Liver (tissue), 3 donors: ENCODE data around the gene RSBN1L.

Experiments used
- ATF3 ChIP-seq: IDR thresholded peaks from 2 replicates; pipeline ENCODE4 v1.6.1; 2016; ENCODE audit warnings: antibody characterized with exemption
- CTCF ChIP-seq: fragments of 150-350 bp; IDR thresholded peaks from 2 replicates; pipeline ENCODE4 v1.5.1; 2017; ENCODE audit warnings: improper control_type of control experiment, low read depth, low read length; ENCODE audit not compliant: missing input control
- EGR1 ChIP-seq, 2 donors: IDR thresholded peaks; 2 replicates each; pipeline ENCODE4 v1.6.1; 2016 to 2018; ENCODE audit warnings: antibody characterized with exemption in 2 of 2, low read depth in 2 of 2
- FOXA1 ChIP-seq: IDR thresholded peaks from 2 replicates; pipeline ENCODE4 v1.6.1; 2016; ENCODE audit warnings: antibody characterized with exemption
- GABPA ChIP-seq, 2 donors: IDR thresholded peaks in 1 of 2; conservative IDR thresholded peaks in 1 of 2; 2 replicates each; pipeline ENCODE4 v1.6.1; 2016; ENCODE audit warnings: antibody characterized with exemption in 2 of 2, mild to moderate bottlenecking in 1 of 2, moderate library complexity in 1 of 2
- HNF4A ChIP-seq, 2 donors: conservative IDR thresholded peaks; 2 replicates each; pipeline ENCODE4 v1.6.1; 2016; ENCODE audit warnings: antibody characterized with exemption in 2 of 2, mild to moderate bottlenecking in 2 of 2
- JUND ChIP-seq, 2 donors: IDR thresholded peaks; 2 replicates each; pipeline ENCODE4 v1.6.1; 2016; ENCODE audit warnings: antibody characterized with exemption in 2 of 2
- RAD21 ChIP-seq, 2 donors: IDR thresholded peaks; 2 replicates each; pipeline ENCODE4 v1.6.1; 2016; ENCODE audit warnings: antibody characterized with exemption in 2 of 2, mild to moderate bottlenecking in 2 of 2
- RXRA ChIP-seq, 2 donors: IDR thresholded peaks; 2 replicates each; pipeline ENCODE4 v1.6.1; 2017 to 2018; ENCODE audit warnings: antibody characterized with exemption in 2 of 2, mild to moderate bottlenecking in 1 of 2
- SP1 ChIP-seq: IDR thresholded peaks from 2 replicates; pipeline ENCODE4 v1.6.1; 2018; ENCODE audit warnings: antibody characterized with exemption, mild to moderate bottlenecking
- YY1 ChIP-seq: IDR thresholded peaks from 2 replicates; pipeline ENCODE4 v1.6.1; 2016; ENCODE audit warnings: antibody characterized with exemption, mild to moderate bottlenecking
- TF ChIP-seq, protein P1 (sequence below): IDR thresholded peaks from 2 replicates; pipeline ENCODE4 v1.6.1; 2016; ENCODE audit warnings: antibody characterized with exemption
- TF ChIP-seq, protein P2 (sequence below): IDR thresholded peaks from 2 replicates; pipeline ENCODE4 v1.6.1; 2016; ENCODE audit warnings: antibody characterized with exemption, mild to moderate bottlenecking
- TF ChIP-seq, protein P3 (sequence below): IDR thresholded peaks from 2 replicates; pipeline ENCODE4 v1.6.1; 2016; ENCODE audit warnings: antibody characterized with exemption
- donor health status: healthy.
- donor health status: healthy.

DNA sequence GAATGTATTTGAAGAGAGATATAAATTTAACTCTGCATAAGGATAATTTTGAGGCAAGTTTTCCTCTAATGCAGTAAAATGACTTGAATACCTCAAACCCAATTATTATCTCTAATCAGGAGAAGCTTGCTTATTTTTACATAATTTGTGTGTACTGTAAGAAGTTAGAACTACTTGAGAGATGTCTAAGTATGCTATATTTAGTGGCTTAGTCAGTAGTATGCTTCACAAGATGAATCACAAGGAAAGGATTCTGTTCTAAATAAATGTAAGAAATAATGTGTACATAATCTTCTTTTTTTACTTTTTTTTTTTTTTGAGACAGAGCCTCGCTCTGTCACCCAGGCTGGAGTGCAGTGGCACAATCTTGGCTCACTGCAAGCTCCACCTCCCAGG, 116.0 kb downstream of the RSBN1L start:
- TF ChIP-seq CTCF (no peak), EGR1 (IDR thresholded peaks at IDR 0.05; ENCODE audit: low read depth in 2 of 2) (no peak), JUND (IDR thresholded peaks at IDR 0.05) (no peak), YY1 (no peak), GABPA (IDR thresholded peaks at IDR 0.05 in 1 of 2, conservative IDR thresholded peaks at IDR 0.05 in 1 of 2) (no peak), RAD21 (IDR thresholded peaks at IDR 0.05) (no peak), SP1 (no peak), RXRA (IDR thresholded peaks at IDR 0.05) (no peak), FOXA1 (no peak), HNF4A (conservative IDR thresholded peaks at IDR 0.05) (no peak), ATF3 (no peak)
- TF ChIP-seq, protein P1, sequence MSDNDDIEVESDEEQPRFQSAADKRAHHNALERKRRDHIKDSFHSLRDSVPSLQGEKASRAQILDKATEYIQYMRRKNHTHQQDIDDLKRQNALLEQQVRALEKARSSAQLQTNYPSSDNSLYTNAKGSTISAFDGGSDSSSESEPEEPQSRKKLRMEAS = no peak
- TF ChIP-seq, protein P2, sequence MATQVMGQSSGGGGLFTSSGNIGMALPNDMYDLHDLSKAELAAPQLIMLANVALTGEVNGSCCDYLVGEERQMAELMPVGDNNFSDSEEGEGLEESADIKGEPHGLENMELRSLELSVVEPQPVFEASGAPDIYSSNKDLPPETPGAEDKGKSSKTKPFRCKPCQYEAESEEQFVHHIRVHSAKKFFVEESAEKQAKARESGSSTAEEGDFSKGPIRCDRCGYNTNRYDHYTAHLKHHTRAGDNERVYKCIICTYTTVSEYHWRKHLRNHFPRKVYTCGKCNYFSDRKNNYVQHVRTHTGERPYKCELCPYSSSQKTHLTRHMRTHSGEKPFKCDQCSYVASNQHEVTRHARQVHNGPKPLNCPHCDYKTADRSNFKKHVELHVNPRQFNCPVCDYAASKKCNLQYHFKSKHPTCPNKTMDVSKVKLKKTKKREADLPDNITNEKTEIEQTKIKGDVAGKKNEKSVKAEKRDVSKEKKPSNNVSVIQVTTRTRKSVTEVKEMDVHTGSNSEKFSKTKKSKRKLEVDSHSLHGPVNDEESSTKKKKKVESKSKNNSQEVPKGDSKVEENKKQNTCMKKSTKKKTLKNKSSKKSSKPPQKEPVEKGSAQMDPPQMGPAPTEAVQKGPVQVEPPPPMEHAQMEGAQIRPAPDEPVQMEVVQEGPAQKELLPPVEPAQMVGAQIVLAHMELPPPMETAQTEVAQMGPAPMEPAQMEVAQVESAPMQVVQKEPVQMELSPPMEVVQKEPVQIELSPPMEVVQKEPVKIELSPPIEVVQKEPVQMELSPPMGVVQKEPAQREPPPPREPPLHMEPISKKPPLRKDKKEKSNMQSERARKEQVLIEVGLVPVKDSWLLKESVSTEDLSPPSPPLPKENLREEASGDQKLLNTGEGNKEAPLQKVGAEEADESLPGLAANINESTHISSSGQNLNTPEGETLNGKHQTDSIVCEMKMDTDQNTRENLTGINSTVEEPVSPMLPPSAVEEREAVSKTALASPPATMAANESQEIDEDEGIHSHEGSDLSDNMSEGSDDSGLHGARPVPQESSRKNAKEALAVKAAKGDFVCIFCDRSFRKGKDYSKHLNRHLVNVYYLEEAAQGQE = no peak
- TF ChIP-seq, protein P3, sequence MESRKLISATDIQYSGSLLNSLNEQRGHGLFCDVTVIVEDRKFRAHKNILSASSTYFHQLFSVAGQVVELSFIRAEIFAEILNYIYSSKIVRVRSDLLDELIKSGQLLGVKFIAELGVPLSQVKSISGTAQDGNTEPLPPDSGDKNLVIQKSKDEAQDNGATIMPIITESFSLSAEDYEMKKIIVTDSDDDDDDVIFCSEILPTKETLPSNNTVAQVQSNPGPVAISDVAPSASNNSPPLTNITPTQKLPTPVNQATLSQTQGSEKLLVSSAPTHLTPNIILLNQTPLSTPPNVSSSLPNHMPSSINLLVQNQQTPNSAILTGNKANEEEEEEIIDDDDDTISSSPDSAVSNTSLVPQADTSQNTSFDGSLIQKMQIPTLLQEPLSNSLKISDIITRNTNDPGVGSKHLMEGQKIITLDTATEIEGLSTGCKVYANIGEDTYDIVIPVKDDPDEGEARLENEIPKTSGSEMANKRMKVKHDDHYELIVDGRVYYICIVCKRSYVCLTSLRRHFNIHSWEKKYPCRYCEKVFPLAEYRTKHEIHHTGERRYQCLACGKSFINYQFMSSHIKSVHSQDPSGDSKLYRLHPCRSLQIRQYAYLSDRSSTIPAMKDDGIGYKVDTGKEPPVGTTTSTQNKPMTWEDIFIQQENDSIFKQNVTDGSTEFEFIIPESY = no peak
